H1 (cell line): ENCODE data around the gene MARK3.

ENCODE experiments used
- CTCF ChIP-seq, 3 experiments: IDR thresholded peaks; 1 replicate in 2 of 3; 2 replicates in 1 of 3; pipeline versions ENCODE4 v1.5.1 to v1.6.1; 2011; ENCODE audit warnings: low read length in 3 of 3, mild to moderate bottlenecking in 3 of 3, inconsistent platforms in 2 of 3, low read depth in 1 of 3, moderate library complexity in 1 of 3; ENCODE audit not compliant: insufficient read depth in 1 of 3; ENCODE audit errors: control extremely low read depth in 1 of 3
- EGR1 ChIP-seq: IDR thresholded peaks from 2 replicates; pipeline ENCODE4 v1.6.1; 2011; ENCODE audit warnings: low read depth, low read length, borderline replicate concordance
- EP300 ChIP-seq, 2 experiments: IDR thresholded peaks; 1 replicate in 1 of 2; 2 replicates in 1 of 2; pipeline ENCODE4 v1.6.1; 2011 to 2012; ENCODE audit warnings: low read depth in 2 of 2, low read length in 2 of 2, mild to moderate bottlenecking in 2 of 2, borderline replicate concordance in 1 of 2, inconsistent platforms in 1 of 2, moderate library complexity in 1 of 2
- JUN ChIP-seq: IDR thresholded peaks from 2 replicates; pipeline ENCODE4 v1.6.1; 2011; ENCODE audit warnings: low read depth, mild to moderate bottlenecking, improper control_type of control experiment, low read length
- JUND ChIP-seq: IDR thresholded peaks from 2 replicates; pipeline ENCODE4 v1.6.1; 2011; ENCODE audit warnings: mild to moderate bottlenecking, improper control_type of control experiment, low read length
- KDM1A ChIP-seq: fragments of 200-600, 300-600 bp; sonication (generic); IDR thresholded peaks from 2 replicates; pipeline ENCODE4 v1.7.1; 2016; ENCODE audit warnings: mild to moderate bottlenecking, low read length, borderline replicate concordance
- POLR2A ChIP-seq, 2 experiments: IDR thresholded peaks; 1 replicate in 1 of 2; 2 replicates in 1 of 2; pipeline ENCODE4 v1.6.1; 2011; ENCODE audit warnings: low read depth in 2 of 2, low read length in 2 of 2, mild to moderate bottlenecking in 2 of 2; ENCODE audit errors: control extremely low read depth in 1 of 2
- POLR2AphosphoS5 ChIP-seq: IDR thresholded peaks from 2 replicates; pipeline ENCODE4 v1.6.1; 2011; ENCODE audit warnings: low read depth, low read length
- SIN3A ChIP-seq, 2 experiments: IDR thresholded peaks in 1 of 2; conservative IDR thresholded peaks in 1 of 2; 2 replicates each; pipeline ENCODE4 v1.6.1; 2011 to 2012; ENCODE audit warnings: low read length in 2 of 2, improper control_type of control experiment in 1 of 2, low read depth in 1 of 2, mild to moderate bottlenecking in 1 of 2
- SP1 ChIP-seq: IDR thresholded peaks from 2 replicates; pipeline ENCODE4 v1.6.1; 2011; ENCODE audit warnings: low read depth, low read length
- SP2 ChIP-seq: IDR thresholded peaks from 2 replicates; pipeline ENCODE4 v1.6.1; 2012; ENCODE audit warnings: mild to moderate bottlenecking, low read length, inconsistent platforms
- USF2 ChIP-seq: IDR thresholded peaks from 2 replicates; pipeline ENCODE4 v1.6.1; 2011; ENCODE audit warnings: low read length, improper control_type of control experiment
- ZNF274 ChIP-seq: IDR thresholded peaks from 2 replicates; pipeline ENCODE4 v1.7.0; 2012; ENCODE audit warnings: low read length, borderline replicate concordance; ENCODE audit errors: extremely low read depth
- TF ChIP-seq, protein P1 (sequence below): IDR thresholded peaks from 2 replicates; pipeline ENCODE4 v1.6.1; 2012; ENCODE audit warnings: inconsistent platforms

DNA sequence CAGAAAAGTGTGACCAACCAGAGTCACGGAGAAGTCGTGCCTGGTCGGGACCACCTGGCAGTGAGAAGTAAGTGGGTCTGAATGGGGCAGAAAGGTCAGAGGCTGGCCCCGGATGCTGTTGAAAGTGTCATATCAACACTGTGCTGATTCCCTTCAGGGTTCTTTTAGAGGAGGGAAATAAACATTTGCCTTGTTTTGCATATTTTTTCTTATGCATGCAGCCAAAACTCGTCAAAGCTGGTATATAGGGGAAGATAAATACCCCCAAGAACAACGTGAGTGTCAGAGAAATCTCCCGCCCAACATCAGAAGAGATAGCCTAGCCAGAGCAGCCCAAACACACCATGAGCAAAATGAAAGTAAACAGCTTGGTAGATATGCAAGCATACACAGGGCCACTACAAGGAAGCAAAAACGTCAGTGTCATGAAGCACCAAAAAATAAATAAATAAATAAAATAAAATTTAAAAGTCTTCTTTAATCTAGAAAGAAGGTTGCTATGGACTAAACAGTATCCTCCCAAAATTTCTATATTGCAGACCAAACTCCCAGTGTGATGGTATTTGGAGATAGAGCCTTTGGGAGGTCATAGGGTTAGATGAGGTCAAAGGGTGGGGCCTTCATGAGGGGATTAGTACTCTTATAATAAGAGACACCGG, 29.1 kb upstream of the MARK3 start:
- no peak for TF ChIP-seq USF2
- TF ChIP-seq, protein P1, sequence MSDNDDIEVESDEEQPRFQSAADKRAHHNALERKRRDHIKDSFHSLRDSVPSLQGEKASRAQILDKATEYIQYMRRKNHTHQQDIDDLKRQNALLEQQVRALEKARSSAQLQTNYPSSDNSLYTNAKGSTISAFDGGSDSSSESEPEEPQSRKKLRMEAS, result no peak
- no peak for TF ChIP-seq SP2
- TF ChIP-seq CTCF (IDR thresholded peaks at IDR 0.05; ENCODE audit: control extremely low read depth in 1 of 3, insufficient read depth in 1 of 3, low read depth in 1 of 3, low read length in 3 of 3), result no peak
- no peak for TF ChIP-seq POLR2A (IDR thresholded peaks at IDR 0.05; ENCODE audit: control extremely low read depth in 1 of 2, low read depth in 2 of 2, low read length in 2 of 2)
- no peak for TF ChIP-seq POLR2AphosphoS5
- TF ChIP-seq JUND, result no peak
- no peak for TF ChIP-seq ZNF274
- no peak for TF ChIP-seq EP300 (IDR thresholded peaks at IDR 0.05; ENCODE audit: borderline replicate concordance in 1 of 2, low read depth in 2 of 2, low read length in 2 of 2)
- TF ChIP-seq JUN, result no peak
- TF ChIP-seq EGR1, result no peak
- no peak for TF ChIP-seq SP1
- no peak for TF ChIP-seq KDM1A
- no peak for TF ChIP-seq SIN3A (conservative IDR thresholded peaks at IDR 0.05 in 1 of 2, IDR thresholded peaks at IDR 0.05 in 1 of 2; ENCODE audit: low read depth in 1 of 2, low read length in 2 of 2)
